Endodermal cell (in vitro differentiated cells): Measurements from ENCODE around the gene SLC9C2. TPM values are rescaled to one million over a fixed set of nuclear protein-coding genes. Genes with fewer than 3 reads are reported as not detected.

Experiments used
- DNase-seq: peaks from one replicate; pipeline ENCODE4 v3.0.0-alpha.2; 2017
- H3K27ac ChIP-seq: 2 replicates; pipeline ENCODE4 v1.5.1; 2013; ENCODE audit warnings: mild to moderate bottlenecking, low read depth, low read length, moderate library complexity
- H3K27me3 ChIP-seq: 2 replicates; pipeline ENCODE4 v1.6.1; 2013; ENCODE audit warnings: mild to moderate bottlenecking, low read length, moderate library complexity; ENCODE audit not compliant: insufficient read depth, control insufficient read depth, poor library complexity, severe bottlenecking
- H3K36me3 ChIP-seq: 2 replicates; pipeline ENCODE4 v1.7.0; 2013; ENCODE audit warnings: mild to moderate bottlenecking, low read length, moderate library complexity; ENCODE audit not compliant: control insufficient read depth, insufficient read depth
- H3K4me1 ChIP-seq: one replicate; pipeline ENCODE4 v1.7.0; 2013; ENCODE audit warnings: low read length; ENCODE audit not compliant: control insufficient read depth, insufficient read depth
- H3K4me3 ChIP-seq: 2 replicates; pipeline ENCODE4 v1.5.1; 2013; ENCODE audit warnings: mild to moderate bottlenecking, low read length, moderate library complexity
- H3K9ac ChIP-seq: 2 replicates; pipeline ENCODE4 v1.6.1; 2013; ENCODE audit warnings: mild to moderate bottlenecking, low read length, moderate library complexity; ENCODE audit not compliant: poor library complexity, severe bottlenecking; ENCODE audit errors: extremely low read depth
- H3K9me3 ChIP-seq: 2 replicates; pipeline ENCODE4 v1.6.1; 2013; ENCODE audit warnings: mild to moderate bottlenecking, low read length, moderate library complexity; ENCODE audit not compliant: control insufficient read depth
- H3K27ac Mint-ChIP-seq: 2 replicates; pipeline ENCODE4 v1.8.0; 2020; ENCODE audit warnings: mixed read lengths
- H3K27me3 Mint-ChIP-seq: 2 replicates; pipeline ENCODE4 v1.8.0; 2021; ENCODE audit warnings: mild to moderate bottlenecking, mixed read lengths; ENCODE audit not compliant: insufficient read depth
- H3K36me3 Mint-ChIP-seq: 2 replicates; pipeline ENCODE4 v1.8.0; 2020; ENCODE audit warnings: low read depth, mixed read lengths
- H3K4me1 Mint-ChIP-seq: 2 replicates; pipeline ENCODE4 v1.8.0; 2020; ENCODE audit warnings: mixed read lengths
- H3K4me3 Mint-ChIP-seq: 2 replicates; pipeline ENCODE4 v1.8.0; 2020; ENCODE audit warnings: mild to moderate bottlenecking, moderate library complexity, mixed read lengths
- H3K9me3 Mint-ChIP-seq: 2 replicates; pipeline ENCODE4 v1.8.0; 2020; ENCODE audit warnings: mild to moderate bottlenecking, mixed read lengths
- WGBS, 2 experiments: methylation state at CpG; one replicate each; pipeline versions ENCODE4 v1.1.5 to v1.1.7; 2013; ENCODE audit warnings: missing lambda C conversion rate in 2 of 2, mixed read lengths in 1 of 2; ENCODE audit not compliant: insufficient coverage in 1 of 2, insufficient read length in 1 of 2; 5-methylcytosine and 5-hydroxymethylcytosine counted together
- total RNA-seq, 2 donors: library from RNA; stranded (reverse); fragmentation: NEBNext Ultra II Directional in 1 of 2; extraction: Animal tissue kit (Norgen Biotek cat#: 25700) in 1 of 2; gene quantifications; 2 replicates in 1 of 2; 3 replicates in 1 of 2; pipeline ENCODE4 v1.2.1, GENCODE V29; 2021
- TF ChIP-seq, protein P1 (sequence below): fragments of 200-600 bp; sonication (generic); conservative IDR thresholded peaks from 2 replicates; pipeline ENCODE4 v1.5.0; 2021; ENCODE audit warnings: antibody characterized with exemption, mild to moderate bottlenecking

The SLC9C2 gene
- total RNA-seq, 2 donors from 2014 or later: not detected

DNA sequence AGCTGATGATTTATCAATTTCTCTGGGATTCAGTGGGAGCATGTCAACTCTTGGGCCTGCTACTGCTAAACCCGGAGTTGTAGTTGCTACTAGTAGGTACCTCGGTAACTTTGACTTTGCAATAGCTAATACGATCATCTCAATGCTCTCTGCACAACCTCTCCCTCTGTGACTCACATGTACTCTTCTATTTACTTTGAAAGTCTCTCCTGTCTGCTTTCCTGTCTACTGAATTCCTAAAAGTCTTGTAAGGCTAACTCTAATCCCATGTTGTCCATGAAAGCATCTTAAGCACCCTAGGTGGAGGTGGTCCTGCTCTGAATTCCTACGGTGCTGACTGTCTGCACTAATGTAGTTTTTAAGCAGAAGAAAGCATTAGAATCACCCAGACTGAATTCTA lies 29.3 kb downstream of the SLC9C2 start:
- Histone ChIP-seq H3K27ac (no peak overlapping the region), H3K4me1 (no peaks in the 10 kb centered on the region), H3K36me3 (no peaks in the 10 kb centered on the region), H3K9ac (no peak overlapping the region), H3K27me3 (no peaks in the 10 kb centered on the region), H3K9me3 (no peaks in the 10 kb centered on the region), H3K4me3 (no peak overlapping the region)
- TF ChIP-seq, protein P1, sequence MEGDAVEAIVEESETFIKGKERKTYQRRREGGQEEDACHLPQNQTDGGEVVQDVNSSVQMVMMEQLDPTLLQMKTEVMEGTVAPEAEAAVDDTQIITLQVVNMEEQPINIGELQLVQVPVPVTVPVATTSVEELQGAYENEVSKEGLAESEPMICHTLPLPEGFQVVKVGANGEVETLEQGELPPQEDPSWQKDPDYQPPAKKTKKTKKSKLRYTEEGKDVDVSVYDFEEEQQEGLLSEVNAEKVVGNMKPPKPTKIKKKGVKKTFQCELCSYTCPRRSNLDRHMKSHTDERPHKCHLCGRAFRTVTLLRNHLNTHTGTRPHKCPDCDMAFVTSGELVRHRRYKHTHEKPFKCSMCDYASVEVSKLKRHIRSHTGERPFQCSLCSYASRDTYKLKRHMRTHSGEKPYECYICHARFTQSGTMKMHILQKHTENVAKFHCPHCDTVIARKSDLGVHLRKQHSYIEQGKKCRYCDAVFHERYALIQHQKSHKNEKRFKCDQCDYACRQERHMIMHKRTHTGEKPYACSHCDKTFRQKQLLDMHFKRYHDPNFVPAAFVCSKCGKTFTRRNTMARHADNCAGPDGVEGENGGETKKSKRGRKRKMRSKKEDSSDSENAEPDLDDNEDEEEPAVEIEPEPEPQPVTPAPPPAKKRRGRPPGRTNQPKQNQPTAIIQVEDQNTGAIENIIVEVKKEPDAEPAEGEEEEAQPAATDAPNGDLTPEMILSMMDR: no peak
- no peak for DNase-seq
- Mint-ChIP-seq H3K9me3 (no peaks in the 10 kb centered on the region), H3K4me1 (peaks cover 8% of the 10 kb centered on the region), H3K27me3 (peaks cover under 1% of the 10 kb centered on the region), H3K4me3 (no peak overlapping the region), H3K27ac (no peak overlapping the region), H3K36me3 (no peaks in the 10 kb centered on the region)
- 94 to 95% methylated on average over 4 of the region's 4 CpGs for WGBS, 2 experiments

DNA sequence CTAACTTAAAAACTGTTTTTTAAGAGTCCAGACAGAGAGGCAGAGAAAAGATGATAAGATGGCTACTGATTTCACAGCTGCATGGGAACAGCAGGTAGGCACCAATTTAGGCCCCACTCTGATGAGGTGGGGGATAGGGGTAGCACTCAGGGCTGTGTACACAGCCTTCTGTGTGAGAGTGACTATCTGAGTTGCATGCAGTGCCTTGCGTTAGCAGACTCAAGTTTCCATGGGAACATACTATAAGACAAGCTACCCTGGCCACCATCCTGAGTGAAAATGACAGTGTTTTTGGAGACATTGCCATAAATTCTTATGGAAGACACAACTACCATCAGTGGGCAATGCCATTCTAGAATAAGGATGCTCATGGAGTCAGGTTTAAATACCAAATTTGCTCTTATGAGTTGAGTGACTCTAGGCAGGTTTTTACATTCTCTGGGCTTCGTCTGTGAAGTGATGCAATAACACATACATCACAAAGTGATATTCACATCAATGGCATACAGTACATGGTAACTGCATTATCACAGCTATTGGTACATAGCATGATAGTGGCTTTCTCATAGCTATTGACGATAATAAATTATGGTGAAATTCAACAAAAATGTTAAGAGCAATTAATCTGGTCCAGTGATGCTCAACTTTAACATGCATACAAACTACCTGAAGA lies 30.5 kb downstream of the SLC9C2 start:
- TF ChIP-seq, protein P1: no peak
- 92 to 98% methylated on average over 2 to 3 of the region's 3 CpGs for WGBS, 2 experiments

DNA sequence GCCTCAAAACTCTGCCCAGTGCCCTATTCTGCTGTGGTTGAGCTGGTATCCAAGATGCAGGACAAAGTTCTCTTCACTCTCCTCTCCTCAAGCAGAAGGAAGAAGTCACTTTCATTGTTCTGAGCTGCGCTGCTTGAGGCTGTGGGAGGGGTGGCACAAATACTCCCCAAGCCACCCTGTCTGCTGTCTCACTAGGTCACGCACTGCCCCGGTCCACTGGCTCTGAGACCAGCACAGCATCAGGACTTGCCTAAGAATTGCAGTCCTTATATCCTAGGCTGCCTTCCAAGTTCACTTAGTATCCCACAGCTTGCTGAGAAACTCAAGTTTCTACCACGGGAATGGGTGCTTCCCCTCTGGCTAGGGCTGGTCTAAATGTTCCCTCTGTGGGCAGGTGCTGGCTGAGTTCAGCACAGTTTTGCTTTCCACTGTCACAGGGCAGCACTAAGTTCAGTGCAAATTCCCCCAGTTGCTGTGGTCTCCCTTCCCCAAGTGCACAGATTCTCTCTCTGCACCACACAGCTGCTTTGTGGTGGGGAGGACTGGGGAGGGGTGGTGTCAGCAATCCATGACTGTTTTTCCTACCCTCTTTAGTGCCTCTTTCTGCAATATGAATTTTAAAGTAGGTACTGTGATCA lies 32.4 kb downstream of the SLC9C2 start:
- 79 to 88% methylated on average over 4 of the region's 4 CpGs for WGBS, 2 experiments
- Histone ChIP-seq H3K9ac (no peak overlapping the region), H3K4me3 (no peak overlapping the region), H3K27me3 (no peaks in the 10 kb centered on the region), H3K36me3 (no peaks in the 10 kb centered on the region), H3K4me1 (no peaks in the 10 kb centered on the region), H3K27ac (no peak overlapping the region), H3K9me3 (peaks cover 6% of the 10 kb centered on the region)
- no peaks in the 10 kb centered on the region for H3K9me3 Mint-ChIP-seq
- H3K27me3 Mint-ChIP-seq: no peaks in the 10 kb centered on the region
- no peaks in the 10 kb centered on the region for H3K4me1 Mint-ChIP-seq
- H3K27ac Mint-ChIP-seq: no peak overlapping the region
- TF ChIP-seq, protein P1: no peak
- H3K36me3 Mint-ChIP-seq: no peaks in the 10 kb centered on the region
- no peak for DNase-seq
- H3K4me3 Mint-ChIP-seq: no peak overlapping the region

More for the DNA sequence above, 30.5 kb downstream of the SLC9C2 start:
- peaks cover 6% of the 10 kb centered on the region for H3K9me3 ChIP-seq
- Mint-ChIP-seq H3K36me3 (no peaks in the 10 kb centered on the region), H3K27me3 (no peaks in the 10 kb centered on the region), H3K27ac (no peak overlapping the region), H3K4me3 (no peak overlapping the region), H3K4me1 (peaks cover 2% of the 10 kb centered on the region), H3K9me3 (no peaks in the 10 kb centered on the region)
- no peak for DNase-seq
- H3K36me3 ChIP-seq: no peaks in the 10 kb centered on the region
- H3K4me1 ChIP-seq: no peaks in the 10 kb centered on the region
- H3K27me3 ChIP-seq: no peaks in the 10 kb centered on the region
- H3K9ac ChIP-seq: no peak overlapping the region
- H3K27ac ChIP-seq: no peak overlapping the region
- H3K4me3 ChIP-seq: no peak overlapping the region
